ENCODE measurements around the gene CKAP5.
A peak's percentile ranks its signal among the peaks of the same experiment; 100 is the strongest.

The CKAP5 gene

GRCh38 chr11:46845740-46846509, at the start of gene CKAP5:
Gene CKAP5 (minus strand): TSS chr11:46846280. CDS start chr11:46821231, 25,049 bp downstream.
- DNase-seq: peak; percentile 25

DNA sequence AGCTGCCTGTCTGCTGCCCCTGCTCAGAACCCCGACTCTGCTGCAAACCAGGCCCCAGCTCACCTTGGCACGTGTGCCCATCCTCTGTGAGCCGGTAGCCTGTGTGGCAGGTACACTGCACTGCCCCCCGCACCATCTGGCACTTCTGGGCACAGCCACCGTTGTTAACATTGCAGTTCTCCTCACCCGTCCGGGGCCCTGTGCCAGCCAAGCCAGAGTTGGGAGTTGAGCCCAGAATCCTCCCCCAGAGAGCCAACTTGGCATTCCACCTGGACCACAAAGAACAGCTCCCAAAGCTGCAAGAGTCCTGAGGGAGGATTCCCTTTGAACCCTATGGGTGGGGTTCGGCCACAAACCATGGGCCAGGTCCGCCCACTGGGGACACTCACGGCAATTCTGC, 49.7 kb upstream of the CKAP5 start:
- DNase-seq: no peak

- no peak for DNase-seq
Observed at GRCh38 chr11:46894961-46895360, 48.9 kb upstream of the CKAP5 start.

- DNase-seq: peak; percentile 8
Observed at GRCh38 chr11:46894506-46894905, 48.4 kb upstream of the CKAP5 start.

DNA sequence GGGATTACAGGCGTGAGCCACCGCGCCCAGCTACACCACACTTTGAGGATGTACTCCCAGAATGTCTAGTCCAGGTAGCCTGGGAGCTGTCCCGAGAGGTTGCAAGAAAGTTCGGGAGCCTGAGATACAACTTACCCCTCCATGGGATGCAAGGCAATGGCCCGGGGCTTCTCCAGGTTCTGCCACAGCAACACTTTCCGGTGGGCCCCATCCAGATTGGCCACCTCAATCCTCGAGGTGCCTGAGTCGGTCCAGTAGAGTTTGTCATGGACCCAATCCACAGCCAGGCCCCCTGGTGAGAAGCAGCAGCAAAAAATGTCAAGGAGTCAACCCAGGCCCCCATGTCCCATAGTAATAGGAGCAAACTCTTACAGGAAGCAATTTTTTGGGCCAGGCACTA, 46.8 kb upstream of the CKAP5 start:
- DNase-seq: no peak

DNA sequence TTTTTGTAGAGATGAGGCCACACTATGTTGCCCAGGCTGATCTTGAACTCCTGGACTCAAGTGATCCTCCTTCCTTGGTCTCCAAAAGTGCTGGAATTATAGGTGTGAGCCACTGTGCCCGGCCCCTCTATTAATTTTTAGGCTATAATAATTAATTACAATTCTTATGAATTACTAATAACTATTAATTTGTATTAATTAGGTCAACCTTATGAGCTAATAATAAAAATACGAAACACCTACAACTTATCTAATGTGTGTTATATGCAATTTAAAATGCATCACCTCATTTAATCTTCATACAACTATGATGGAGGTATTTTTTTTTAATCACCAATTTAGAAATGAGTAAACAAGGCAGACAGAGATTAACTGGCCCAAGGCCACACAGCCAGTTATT, 46.0 kb upstream of the CKAP5 start:
- DNase-seq: no peak

DNA sequence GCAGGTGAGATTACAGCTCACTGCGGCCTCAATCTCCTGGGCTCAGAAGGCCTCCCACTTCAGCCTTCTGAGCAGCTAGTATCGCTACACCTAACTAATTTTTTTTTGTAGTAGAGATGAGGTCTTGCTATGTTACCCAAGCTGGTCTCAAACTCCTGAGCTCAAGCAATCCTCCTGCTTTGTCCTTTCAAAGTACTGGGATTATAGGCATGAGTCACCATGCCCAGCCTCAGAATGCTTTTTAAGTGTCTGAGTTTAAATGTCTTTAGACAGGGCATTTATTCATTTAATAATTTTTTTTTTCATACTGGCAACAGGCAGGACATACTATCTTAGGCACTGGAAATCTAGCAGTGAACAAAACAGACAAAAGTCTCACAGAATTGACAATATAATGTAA, 44.6 kb upstream of the CKAP5 start:
- DNase-seq: no peak

GRCh38 chr11:46889689-46890475, 43.8 kb upstream of the CKAP5 start:
- DNase-seq: peak; percentile 15

DNA sequence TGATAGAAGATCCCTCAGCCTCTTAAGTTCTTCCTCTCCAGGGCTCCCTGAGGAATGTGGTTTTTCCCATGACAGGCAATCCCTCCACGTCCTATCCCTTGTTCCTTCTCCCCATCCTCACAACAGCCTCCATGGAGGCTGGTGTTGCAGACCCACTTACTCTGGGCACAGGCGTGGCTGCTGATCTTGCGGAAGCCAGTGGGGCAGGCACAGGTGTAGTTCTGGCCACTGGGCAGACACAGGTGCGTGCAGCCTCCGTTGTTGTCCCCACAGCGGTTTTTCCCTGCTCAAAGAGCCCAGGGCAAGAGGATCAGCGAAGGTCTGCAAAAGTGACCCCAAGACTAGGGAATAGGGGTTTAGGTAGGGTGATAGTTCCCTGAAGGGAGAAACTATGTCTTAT, 43.2 kb upstream of the CKAP5 start:
- no peak for DNase-seq

- no peak for DNase-seq
Observed at GRCh38 chr11:46888636-46889035, 42.6 kb upstream of the CKAP5 start.

- no peak for DNase-seq
Observed at GRCh38 chr11:46886211-46886610, 40.1 kb upstream of the CKAP5 start.

GRCh38 chr11:46879056-46879585, 33.0 kb upstream of the CKAP5 start:
- no peak for DNase-seq

GRCh38 chr11:46877580-46877979, 31.5 kb upstream of the CKAP5 start:
- DNase-seq: no peak

- no peak for DNase-seq
Observed at GRCh38 chr11:46876471-46876870, 30.4 kb upstream of the CKAP5 start.

- no peak for DNase-seq
Observed at GRCh38 chr11:46874586-46874985, 28.5 kb upstream of the CKAP5 start.

- no peak for DNase-seq
Observed at GRCh38 chr11:46868912-46869311, 22.8 kb upstream of the CKAP5 start.

DNA sequence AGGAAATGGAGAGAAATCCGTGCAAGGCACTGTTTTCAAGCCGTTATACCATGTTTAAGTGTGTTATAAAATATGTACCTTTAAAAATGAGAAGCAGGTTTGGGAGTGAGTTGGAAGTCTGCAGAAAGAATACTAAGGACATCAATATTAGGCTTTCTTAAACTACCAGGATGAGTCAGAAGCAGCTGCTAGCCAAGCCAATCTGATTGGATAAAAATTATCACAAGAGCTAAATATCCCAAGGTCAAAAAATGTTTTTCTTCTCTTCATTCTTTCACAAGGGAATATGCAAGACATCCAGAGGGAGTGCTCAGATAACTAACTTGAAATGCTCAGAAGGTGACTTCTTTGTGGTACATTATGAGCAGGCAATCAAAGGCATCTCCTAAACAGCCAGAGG, 19.3 kb upstream of the CKAP5 start:
- DNase-seq: no peak

- DNase-seq: no peak
Observed at GRCh38 chr11:46860218-46860617, 14.1 kb upstream of the CKAP5 start.

DNA sequence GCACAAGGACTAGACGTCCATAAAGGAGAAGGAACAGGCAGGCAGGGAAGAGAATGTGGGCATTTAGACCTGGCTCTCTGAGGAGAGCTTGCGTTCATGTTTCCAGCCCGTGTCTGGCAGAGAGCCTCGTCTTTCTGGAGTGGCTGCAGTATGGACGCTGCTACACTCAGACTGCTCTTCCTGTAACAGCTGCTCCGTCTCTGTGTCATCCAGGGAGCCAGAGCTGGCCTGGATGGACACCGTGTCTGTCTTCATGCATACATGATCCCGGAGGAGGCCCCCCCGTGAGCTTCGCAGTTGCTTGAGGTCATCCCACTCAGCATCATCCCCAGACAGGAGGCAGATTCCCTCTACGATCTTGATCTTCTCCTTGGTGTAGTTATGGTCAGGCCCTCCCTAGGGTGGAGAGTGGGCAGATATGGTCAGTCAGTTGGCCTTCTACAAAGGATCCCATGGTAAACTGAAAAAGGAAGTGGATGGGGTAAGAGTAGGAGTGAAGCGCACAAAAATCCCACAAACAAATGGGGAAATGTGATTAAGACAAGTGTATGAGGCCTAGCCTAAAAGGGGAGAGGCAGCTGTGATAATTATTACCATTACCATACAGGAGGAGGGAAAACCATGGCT, 13.0 kb upstream of the CKAP5 start:
- no peak for DNase-seq

DNA sequence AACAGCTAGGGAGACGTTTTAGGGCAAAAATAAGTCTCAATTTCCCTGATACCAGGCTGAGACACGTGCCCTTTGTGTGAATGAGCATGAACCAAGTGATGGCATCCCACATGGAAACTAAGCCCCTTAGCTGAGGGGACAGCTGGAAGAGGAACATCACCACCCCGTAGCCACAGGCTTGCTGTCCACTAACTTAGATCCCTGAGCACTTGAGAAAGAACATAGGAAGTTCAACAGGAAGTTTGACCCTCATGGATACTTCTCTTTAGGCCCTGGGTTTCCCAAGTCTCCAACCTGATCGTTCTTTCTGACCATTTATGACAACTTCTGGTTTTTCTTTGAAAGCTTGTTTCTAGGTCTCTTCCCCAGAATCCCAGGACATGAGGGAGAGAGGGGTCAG, 11.6 kb upstream of the CKAP5 start:
- DNase-seq: no peak

DNA sequence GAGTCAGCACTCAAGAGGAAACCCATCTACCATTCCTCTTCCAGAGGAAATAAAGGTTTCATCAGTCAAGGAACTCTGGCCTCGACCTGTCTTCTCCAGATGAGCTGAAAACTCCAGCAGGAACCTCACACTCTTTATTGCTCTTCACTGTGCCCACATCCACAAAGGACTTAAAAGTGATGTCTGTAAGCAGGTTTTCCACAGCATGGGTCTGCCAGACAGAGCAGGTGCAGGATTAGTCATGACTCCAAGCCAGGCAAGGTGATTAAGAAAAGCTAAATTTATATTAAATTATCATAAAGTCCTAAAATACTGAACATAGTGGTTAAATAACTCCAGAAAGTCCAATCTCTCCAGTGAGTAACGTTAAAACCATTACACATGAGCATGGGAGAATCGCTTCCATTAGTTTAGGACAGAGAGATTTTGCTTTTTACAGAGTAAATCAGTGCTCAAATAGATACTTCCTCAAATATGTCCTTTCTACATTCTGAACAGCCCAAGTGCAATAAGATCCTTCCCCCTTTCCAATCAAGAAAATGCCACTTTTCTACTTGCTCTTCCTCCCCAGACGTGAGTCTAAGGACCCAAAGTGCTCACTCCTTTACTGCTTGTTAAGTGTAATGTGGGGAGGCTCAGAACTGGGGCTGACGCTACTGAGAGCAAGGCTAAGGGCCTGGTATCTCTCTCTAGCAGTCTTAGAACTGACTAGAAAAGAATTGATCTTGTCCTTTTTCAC, 10.7 kb upstream of the CKAP5 start:
- DNase-seq: no peak

- DNase-seq: no peak
Observed at GRCh38 chr11:46855863-46856262, 9.8 kb upstream of the CKAP5 start.

DNA sequence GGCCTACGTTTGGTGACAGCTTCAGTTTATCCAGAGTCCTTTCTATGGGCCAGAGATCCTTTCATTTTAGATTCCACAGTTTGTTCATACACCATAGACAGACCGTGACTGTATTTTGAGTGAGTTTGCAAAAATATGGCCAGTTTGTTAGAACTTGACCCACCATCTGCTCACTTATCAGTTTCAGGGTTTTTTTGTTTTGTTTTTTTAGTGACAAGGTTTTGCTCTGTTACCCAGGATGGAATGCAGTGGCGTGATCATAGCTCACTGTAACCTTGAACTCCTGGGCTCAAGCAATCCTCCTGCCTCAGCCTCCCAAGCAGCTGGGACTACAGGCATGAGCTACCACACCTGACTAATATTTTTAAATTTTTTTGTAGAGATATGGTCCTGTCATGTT, 9.1 kb upstream of the CKAP5 start:
- DNase-seq: no peak

Measured in NCI-H510A treated with DMSO at 0.1 percent for 48 hours (cell line).